ACHN (cell line): ENCODE results near the gene KANSL1.

Experiments used
- DNase-seq: peaks from one replicate; pipeline ENCODE4 v3.0.0-alpha.2; 2015
- in situ Hi-C: cut with HindIII; loops from 2 replicates; pipeline ENCODE4 v1.10.0; 2017; ENCODE audit warnings: low sequenced_read_pairs, low pct_ligation_motif_present, low pct_unique_long_range_greater_than_20kb

Gene KANSL1

GRCh38 chr17:46151762-46152161 lies 41.5 kb downstream of the KANSL1 start:
- DNase-seq: no peak
- in situ Hi-C loops: no loop called here

GRCh38 chr17:46150216-46150963 lies 42.8 kb downstream of the KANSL1 start:
- DNase-seq: no peak
- in situ Hi-C loops: no loop called here

GRCh38 chr17:46148247-46148646 lies 45.0 kb downstream of the KANSL1 start:
- in situ Hi-C loops: no loop called here
- no peak for DNase-seq

GRCh38 chr17:46147296-46147695 lies 45.9 kb downstream of the KANSL1 start:
- in situ Hi-C loops: no loop called here
- DNase-seq: no peak

- in situ Hi-C loops: no loop called here
Observed at GRCh38 chr17:46144246-46144645, 49.0 kb downstream of the KANSL1 start.

GRCh38 chr17:46143827-46144236 lies 49.4 kb downstream of the KANSL1 start:
- DNase-seq: no peak
- in situ Hi-C loops: no loop called here

More at GRCh38 chr17:46144246-46144645, 49.0 kb downstream of the KANSL1 start:
- DNase-seq: no peak

GRCh38 chr17:46141645-46142044 lies 51.6 kb downstream of the KANSL1 start:
- in situ Hi-C loops: no loop called here
- no peak for DNase-seq

- no peak for DNase-seq
- in situ Hi-C loops: no loop called here
Observed at GRCh38 chr17:46140645-46141197, 52.5 kb downstream of the KANSL1 start.

GRCh38 chr17:46139432-46140210 lies 53.6 kb downstream of the KANSL1 start:
- in situ Hi-C loops: no loop called here
- peak; percentile 20 for DNase-seq

- in situ Hi-C loops: no loop called here
- no peak for DNase-seq
Observed at GRCh38 chr17:46138473-46138872, 54.8 kb downstream of the KANSL1 start.

GRCh38 chr17:46136820-46137219 lies 56.4 kb downstream of the KANSL1 start:
- in situ Hi-C loops: no loop called here
- no peak for DNase-seq

GRCh38 chr17:46135879-46136563 lies 57.2 kb downstream of the KANSL1 start:
- in situ Hi-C loops: no loop called here
- DNase-seq: no peak

- DNase-seq: no peak
- in situ Hi-C loops: no loop called here
Observed at GRCh38 chr17:46135126-46135812, 58.0 kb downstream of the KANSL1 start.

GRCh38 chr17:46129302-46129701 lies 63.9 kb downstream of the KANSL1 start:
- no peak for DNase-seq
- in situ Hi-C loops: no loop called here

GRCh38 chr17:46128453-46128852 lies 64.8 kb downstream of the KANSL1 start:
- in situ Hi-C loops: no loop called here
- no peak for DNase-seq

GRCh38 chr17:46127524-46127923 lies 65.7 kb downstream of the KANSL1 start:
- no peak for DNase-seq
- in situ Hi-C loops: no loop called here

- no peak for DNase-seq
- in situ Hi-C loops: no loop called here
Observed at GRCh38 chr17:46126840-46127239, 66.4 kb downstream of the KANSL1 start.

GRCh38 chr17:46125831-46126230 lies 67.4 kb downstream of the KANSL1 start:
- DNase-seq: no peak
- in situ Hi-C loops: no loop called here
